CD1c-positive myeloid dendritic cell (primary cell): ENCODE measurements around the gene RPL18.

Experiments used
- DNase-seq: peaks from one replicate; pipeline ENCODE4 v3.0.0-alpha.2; 2016; ENCODE audit errors: extremely low spot score

Gene RPL18

DNA sequence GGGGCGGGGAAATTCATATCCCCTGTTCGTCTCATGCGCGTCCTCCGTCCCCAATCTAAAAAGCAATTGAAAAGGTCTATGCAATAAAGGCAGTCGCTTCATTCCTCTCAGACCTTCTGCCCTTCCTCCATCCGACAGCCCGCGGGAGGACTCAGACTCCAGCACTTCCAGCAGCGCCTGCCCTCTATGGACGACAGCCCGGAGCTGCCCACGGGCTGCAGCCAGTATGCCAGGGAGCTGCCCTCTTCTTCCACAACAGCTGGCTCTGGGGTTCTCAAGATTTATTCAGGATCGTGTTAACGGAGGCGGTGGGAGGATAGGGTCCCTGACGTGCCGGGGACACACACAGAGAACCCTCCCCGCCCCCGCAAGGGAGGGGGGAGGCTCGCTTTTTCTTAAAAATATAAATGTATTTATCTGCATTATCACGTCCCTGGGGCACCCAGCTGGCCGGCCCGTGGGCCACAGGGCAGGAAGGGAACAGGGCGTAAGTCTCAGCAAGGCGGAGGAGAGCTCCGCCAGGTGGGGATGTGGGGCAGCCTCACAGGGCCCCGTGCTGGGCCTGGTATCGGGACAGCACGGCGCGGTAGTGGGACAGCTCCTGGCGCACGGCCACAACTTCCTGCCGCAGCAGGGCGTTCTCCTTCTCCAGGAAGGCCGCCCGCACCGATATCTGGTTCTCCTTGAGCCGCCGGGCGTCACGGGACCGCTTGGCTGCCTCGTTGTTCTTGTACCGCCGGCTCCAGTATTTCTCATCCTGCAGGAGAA is 11.5 kb upstream of the RPL18 start:
- DNase-seq: peak; percentile 60

DNA sequence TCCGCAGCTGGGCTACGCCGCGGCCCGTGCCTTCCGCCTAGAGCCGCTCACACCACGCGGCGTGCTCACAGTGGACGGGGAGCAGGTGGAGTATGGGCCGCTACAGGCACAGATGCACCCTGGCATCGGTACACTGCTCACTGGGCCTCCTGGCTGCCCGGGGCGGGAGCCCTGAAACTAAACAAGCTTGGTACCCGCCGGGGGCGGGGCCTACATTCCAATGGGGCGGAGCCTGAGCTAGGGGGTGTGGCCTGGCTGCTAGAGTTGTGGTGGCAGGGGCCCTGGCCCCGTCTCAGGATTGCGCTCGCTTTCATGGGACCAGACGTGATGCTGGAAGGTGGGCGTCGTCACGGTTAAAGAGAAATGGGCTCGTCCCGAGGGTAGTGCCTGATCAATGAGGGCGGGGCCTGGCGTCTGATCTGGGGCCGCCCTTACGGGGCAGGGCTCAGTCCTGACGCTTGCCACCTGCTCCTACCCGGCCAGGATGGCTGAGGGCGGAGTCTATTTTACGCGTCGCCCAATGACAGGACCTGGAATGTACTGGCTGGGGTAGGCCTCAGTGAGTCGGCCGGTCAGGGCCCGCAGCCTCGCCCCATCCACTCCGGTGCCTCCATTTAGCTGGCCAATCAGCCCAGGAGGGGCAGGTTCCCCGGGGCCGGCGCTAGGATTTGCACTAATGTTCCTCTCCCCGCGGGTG is 10.8 kb upstream of the RPL18 start:
- peak; percentile 13 for DNase-seq

DNA sequence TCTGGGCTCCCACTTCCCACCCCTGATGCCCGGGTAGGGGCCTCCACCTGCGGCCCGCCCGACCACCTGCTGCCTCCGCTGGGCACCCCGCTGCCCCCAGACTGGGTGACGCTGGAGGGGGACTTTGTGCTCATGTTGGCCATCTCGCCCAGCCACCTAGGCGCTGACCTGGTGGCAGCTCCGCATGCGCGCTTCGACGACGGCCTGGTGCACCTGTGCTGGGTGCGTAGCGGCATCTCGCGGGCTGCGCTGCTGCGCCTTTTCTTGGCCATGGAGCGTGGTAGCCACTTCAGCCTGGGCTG is 10.3 kb upstream of the RPL18 start:
- no peak for DNase-seq

DNA sequence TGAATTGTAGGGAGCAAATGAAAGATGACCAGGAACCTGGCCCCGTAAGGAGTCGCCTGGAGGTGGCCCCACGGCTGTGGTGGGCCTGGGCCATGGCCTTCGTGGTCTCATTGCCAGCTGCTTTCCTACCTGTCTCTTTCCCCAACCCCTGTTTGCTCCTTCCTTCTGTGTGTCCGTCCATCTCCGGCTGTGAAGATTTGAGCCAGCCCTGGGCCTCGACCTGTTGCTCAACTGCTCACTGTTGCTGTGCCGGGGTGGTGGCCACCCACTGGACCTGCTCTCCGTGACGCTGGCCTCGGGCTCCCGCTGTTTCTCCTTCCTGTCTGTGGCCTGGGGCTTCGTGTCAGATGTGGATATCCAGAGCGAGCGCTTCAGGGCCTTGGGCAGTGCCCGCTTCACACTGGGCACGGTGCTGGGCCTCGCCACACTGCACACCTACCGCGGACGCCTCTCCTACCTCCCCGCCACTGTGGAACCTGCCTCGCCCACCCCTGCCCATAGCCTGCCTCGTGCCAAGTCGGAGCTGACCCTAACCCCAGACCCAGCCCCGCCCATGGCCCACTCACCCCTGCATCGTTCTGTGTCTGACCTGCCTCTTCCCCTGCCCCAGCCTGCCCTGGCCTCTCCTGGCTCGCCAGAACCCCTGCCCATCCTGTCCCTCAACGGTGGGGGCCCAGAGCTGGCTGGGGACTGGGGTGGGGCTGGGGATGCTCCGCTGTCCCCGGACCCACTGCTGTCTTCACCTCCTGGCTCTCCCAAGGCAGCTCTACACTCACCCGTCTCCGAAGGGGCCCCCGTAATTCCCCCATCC is 9.7 kb upstream of the RPL18 start:
- DNase-seq: no peak

DNA sequence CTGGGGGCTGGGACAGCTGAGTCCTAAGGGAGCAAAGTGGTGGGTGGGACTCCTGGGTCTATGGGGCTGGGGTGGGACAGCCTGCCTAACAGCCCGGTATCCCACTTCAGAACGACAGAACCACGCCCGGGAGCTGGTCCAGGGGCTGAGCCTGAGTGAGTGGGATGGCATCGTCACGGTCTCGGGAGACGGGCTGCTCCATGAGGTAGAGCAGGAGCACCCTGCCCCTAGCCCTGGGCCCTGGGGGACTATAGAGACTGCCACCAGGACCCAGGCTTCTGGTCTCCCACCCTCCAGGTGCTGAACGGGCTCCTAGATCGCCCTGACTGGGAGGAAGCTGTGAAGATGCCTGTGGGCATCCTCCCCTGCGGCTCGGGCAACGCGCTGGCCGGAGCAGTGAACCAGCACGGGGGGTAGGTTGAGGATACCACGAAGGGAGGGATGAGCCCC is 8.9 kb upstream of the RPL18 start:
- no peak for DNase-seq

DNA sequence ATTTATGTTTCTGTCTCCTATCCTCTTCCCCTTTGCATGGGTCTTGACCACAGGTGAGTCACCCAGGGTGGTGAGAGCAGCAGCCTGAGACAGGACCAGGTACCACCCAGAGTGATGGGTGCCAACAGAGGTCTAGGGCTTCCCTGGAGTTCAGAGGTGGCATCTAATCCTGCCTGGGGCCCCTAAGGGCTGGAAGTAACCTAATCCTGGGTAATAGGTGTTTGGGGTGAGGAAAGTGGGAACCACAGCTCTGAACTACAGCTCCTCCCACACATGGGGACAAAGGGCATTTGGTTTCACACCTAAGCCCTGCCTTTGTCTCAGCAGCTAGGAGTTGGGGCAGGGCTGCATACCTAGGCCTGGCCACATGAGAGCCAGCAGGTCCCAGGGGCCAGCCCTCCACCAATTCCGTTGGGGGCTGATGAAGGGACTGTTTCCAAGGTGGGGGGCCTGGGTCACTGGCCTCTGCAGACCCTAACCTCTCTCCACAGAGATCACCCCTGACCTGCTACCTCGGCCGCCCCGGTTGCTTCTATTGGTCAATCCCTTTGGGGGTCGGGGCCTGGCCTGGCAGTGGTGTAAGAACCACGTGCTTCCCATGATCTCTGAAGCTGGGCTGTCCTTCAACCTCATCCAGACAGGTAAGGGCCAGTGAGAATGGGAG is 8.4 kb upstream of the RPL18 start:
- no peak for DNase-seq

DNA sequence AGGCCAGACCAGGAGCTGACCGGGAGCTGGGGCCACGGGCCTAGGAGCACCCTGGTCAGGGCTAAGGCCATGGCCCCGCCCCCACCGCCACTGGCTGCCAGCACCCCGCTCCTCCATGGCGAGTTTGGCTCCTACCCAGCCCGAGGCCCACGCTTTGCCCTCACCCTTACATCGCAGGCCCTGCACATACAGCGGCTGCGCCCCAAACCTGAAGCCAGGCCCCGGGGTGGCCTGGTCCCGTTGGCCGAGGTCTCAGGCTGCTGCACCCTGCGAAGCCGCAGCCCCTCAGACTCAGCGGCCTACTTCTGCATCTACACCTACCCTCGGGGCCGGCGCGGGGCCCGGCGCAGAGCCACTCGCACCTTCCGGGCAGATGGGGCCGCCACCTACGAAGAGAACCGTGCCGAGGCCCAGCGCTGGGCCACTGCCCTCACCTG is 6.9 kb upstream of the RPL18 start:
- no peak for DNase-seq

DNA sequence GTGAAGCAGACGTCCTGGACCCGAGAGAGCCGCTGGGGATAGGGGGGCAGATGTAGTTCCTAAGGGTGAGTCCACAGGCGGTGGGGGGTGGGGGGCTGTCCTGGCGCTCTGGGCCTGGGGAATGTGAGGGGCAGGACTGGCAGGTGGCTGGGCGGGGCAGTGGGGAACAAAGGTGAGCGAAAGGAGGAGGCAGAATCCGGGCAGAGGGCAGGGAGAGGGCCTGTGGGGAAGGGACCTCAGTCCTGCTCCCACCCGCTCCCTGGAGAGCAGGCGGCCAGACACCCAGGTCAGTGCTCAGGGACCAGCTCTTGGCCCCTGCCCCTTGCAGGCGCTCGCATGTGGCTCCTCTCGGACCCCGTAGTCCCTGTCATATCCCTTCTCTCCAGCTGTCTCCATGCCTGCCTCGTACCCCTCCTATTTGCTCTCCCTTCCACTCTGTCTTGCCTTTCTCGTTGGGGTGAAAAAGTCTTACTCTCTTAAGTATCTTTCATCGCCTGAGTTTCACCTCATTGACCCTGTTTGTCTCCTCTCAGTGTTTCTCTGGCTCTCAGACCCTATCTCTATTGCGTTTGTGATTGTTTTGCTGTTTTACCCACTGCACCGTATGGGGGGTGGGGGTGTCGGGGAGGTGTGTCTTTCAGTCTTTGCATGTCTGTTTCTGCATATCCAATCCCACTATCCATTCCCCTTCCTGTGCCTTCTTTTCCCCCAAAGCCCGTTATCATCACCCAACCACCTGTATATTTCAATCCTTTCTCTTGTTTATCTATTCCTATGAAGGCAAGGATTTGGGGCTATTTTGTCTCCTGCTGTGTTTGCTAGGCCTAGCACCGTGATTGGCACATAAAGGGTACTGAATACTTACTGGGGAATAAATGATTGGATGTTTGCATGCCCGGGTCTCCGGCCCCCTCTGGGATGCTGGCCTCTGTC is 6.1 kb upstream of the RPL18 start:
- DNase-seq: no peak

DNA sequence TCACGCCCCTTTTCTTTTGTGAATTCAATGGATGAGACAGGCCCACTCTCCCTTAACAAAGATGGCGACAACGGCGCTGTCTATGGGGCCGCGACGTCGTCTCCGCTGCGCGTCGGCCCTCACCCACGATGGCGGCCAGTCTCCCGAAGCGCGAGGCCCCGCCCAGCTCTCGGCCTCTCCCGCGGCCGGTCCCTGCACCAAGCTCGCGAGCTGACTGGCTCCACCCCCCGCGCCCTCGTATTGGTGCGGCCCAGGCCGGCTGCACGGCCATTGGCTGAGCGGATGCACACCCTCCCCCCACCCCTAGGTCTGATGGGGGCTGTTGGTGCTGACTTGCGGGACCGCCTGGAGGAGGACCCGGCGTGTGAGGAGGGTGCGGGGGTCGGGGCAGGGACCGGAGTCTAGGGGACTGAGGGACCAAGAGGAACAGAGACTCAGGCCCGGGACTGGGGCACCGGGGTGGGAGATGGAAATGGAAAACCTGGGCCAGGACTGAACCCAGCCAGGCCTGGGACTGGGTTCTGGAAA is 5.2 kb upstream of the RPL18 start:
- peak; percentile 95 for DNase-seq

DNA sequence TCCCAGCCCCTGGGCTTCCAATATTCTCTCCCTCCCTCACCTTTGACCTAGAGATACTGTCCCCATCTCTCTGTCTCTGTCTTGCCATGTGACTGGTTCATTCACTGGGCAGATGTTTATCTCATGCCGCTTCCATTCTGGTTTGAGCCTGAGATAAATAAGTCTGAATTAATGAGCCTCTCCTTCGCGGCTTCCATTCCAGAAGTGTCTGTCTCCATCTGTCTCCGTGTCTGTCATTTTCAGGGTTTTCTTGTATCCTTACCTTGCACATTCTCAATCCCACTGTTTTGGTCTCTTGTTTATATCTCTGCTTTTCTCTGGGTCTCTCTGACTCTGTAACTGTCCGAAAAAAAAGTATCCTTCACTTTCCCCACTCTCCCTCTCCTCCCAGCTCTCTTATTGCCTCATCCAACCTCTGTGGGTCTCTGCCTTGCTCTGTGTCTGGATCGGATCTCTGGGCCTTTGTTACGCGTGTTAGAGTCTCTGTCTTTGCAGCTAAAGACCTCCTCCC is 4.6 kb upstream of the RPL18 start:
- no peak for DNase-seq

DNA sequence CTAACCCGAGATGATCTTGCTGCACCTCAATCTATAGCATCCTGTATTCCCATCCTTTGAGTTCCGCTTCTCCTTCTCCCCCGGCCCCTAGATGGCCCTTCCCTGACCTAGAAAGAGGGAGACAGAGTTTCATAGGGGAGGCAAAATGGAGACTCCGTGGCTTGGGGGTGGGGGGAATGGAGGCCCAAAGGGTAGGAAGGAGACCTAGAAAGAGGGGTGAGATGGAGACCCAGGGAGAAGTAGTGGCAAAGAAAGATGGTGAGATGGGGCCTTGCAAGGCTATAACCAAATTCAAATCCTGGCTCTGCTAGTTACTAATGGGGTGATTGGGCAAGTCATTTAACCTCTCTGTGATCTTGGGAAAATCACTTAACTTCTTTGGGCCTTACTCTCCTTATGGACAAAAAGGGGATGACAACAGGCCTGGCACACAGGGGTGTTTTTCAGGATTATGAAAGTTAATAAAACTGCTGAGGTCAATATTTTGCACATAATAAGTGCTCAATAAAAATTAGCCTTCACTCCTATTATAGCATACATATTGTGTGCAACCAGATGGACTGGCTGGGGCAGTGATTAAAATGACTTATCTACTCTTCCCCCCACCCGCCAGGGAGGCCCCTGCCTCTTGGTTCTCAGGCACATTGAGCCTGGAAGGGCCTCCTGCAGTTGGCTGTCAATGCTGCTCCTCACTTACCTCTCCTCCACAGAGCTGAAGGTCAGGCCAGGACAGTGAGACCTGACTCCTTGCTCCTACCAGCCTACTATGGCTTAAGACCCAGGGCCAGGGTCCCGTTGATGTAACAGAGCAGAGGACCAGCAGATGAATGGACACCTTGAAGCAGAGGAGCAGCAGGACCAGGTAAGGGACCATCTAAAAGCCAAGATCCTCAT is 961 bp upstream of the RPL18 start:
- DNase-seq: peak; percentile 26

DNA sequence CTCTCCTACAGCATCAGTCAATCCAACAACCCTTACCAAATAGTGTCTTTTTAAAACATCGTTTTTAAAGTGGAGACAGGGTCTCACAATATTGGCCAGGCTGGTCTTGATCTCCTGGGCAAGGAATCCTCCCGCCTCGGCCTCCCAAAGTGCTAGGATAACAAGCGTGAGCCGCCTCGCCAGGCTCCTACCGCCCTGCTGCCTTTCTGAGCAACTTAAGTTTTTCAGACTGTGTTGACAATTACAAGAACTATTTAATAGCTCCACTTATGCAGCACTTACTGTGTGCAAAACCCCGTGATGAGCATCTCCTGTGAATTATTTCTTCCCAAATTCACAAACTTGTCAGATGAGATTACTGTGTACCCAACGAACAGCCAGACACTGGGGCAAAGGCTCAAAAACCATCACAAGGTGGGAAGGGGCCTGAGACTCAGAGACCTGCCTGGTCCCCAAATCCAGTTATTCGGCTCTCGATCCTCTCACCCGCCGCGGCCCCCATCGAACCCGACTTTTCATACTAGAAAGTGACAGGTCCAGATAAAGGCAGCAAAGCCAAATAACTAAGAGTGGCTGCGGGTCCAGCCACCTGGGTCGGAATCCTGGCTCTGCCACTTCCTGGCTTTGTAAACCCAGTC is 581 bp downstream of the RPL18 start:
- DNase-seq: no peak

DNA sequence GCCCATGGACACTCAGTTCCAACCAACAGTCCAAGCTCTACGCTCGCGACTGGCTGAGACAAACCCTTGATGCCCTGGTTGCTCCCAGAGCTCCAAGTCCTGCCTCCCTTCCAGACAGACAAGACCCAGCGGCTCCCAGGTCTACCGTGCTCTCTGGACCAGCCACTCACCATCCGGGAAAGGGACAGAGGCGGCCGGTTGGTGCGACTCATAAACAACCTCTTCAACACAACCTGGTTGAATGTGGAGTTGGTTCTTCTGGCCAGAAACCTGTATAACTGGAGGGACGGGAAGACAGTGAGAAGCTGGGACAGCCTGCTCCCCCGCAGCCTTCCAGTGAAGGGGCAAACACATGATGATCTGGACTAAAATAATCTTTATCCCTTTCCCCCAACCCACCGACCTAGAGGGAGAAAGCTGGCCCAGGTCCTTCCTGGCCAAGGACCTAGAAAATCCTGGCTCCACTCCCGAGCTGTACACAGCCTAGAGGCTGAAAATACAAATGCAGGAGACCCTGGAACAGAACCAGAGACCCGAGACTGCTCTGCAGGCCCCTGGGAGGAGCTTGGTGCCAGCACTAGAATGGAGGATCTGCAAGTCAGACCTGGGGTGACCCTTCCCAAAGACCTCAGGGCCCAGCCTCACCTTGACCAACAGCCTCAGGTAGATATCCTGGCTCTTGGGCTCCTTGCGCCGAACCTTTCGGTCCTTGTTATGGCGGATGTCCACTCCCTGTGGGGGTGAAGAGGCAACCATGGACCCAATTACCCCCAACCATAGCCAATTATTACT is 1.6 kb downstream of the RPL18 start:
- no peak for DNase-seq

DNA sequence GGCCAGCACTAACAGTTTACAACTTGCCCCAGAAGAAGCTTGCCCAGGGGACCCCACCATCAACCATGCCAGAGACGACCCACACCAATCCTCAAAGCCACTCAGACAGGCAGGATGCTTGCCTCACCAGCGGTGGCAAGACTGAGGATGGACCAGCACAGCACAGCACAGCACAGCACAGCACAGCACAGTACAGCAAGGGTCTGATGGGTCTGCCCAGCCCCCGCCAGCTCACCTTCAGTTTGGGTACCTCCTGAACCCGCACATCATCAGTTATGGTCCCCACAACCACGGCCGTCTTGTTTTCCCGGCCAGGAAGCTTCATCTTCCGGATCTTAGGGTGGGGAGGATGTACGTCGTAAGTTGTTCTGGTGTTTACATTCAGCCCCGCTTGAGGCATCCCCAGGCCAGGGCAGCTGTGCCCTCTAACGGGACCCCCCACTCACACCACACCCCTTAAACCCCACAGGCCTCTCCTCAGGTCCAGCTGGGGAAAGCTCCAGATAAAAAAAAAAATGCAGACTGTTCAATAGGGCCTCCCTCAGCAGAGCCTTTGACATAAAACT is 2.4 kb downstream of the RPL18 start:
- DNase-seq: no peak

DNA sequence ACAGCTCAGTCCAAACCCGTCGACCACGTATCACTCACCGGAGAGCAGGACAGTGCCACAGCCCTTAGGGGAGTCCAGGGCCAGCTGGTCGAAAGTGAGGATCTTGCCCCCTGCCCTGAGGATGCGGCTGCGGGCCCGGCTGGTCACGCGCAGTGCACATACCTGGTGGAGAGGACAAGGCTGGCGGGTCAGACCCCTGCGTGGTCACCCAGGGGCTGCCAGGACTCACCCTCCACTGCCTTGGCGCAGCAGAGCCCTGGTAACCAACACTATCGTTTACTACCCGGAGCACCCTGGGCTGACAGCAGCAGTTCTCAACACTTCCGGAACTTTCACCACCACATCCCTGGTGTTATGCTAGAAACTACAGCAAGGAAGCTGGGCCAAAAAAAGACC is 2.9 kb downstream of the RPL18 start:
- DNase-seq: no peak

DNA sequence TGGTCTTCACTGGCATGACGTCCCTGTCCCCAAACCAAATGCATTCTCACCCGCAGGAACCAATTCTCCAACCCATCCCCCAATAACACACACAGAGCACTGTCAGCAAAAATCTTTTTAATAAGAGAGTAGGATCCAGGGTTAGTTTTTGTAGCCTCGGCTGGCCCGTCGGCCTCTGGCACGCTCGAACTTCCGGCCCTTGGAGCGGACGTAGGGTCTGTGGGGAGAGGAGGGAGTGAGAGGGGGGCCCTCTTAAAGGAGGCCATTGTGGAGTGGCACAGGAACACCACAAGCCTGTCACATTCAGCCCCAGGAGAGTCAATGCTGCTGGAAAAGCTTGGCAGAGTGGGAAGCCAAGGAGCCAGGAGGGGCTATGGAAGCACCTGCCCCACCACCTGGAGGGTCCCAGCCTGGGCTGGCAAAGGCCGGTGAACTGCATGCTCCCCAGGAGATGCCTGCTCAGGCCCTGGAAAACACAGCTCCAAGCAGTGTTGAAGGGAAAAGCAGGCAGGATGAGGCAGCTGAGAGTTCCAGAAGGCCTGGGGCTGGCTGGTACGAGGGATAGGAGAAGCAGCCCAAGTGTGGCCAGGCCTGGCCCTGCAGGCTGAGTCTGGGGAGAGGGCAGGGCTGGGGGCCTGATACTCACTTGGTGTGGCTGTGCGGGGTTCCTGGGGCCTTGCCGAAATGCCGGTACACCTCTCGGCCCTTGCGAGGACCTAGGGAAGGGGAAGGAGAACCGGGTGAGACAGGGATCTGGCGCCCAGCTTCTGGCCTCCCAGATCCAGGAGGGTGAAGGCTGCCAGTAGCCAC is 3.5 kb downstream of the RPL18 start:
- DNase-seq: no peak
